Thymus (tissue), 11 donors: ENCODE data around the gene CACNA2D3. TPM values are rescaled to one million over a fixed set of nuclear protein-coding genes. Genes with fewer than 3 reads are reported as not detected.

Source experiments
- DNase-seq, 9 donors: peaks; one replicate each; pipeline ENCODE4 v3.0.0-alpha.2; 2013; ENCODE audit warnings: low spot score in 9 of 9, low read depth in 6 of 9, missing footprints in 1 of 9
- H3K27ac ChIP-seq, 2 donors: one replicate each; pipeline ENCODE4 v1.5.1; 2013; ENCODE audit warnings: control low read depth in 1 of 2, low read depth in 1 of 2, low read length in 1 of 2, mild to moderate bottlenecking in 1 of 2, moderate library complexity in 1 of 2
- H3K27me3 ChIP-seq, 2 donors: one replicate each; pipeline ENCODE4 v1.5.1; 2013; ENCODE audit warnings: low read length in 1 of 2; ENCODE audit not compliant: control insufficient read depth in 2 of 2, insufficient read depth in 1 of 2
- H3K36me3 ChIP-seq, 2 donors: one replicate each; pipeline ENCODE4 v1.5.1; 2013; ENCODE audit warnings: low read length in 1 of 2, mild to moderate bottlenecking in 1 of 2, moderate library complexity in 1 of 2; ENCODE audit not compliant: control insufficient read depth in 2 of 2, insufficient read depth in 2 of 2
- H3K4me1 ChIP-seq, 2 donors: one replicate each; pipeline ENCODE4 v1.5.1; 2013; ENCODE audit warnings: low read length in 2 of 2; ENCODE audit not compliant: control insufficient read depth in 2 of 2, insufficient read depth in 2 of 2
- H3K4me3 ChIP-seq, 2 donors: one replicate each; pipeline ENCODE4 v1.5.1; 2013; ENCODE audit warnings: low read length in 2 of 2, control low read depth in 1 of 2, mild to moderate bottlenecking in 1 of 2
- H3K9me3 ChIP-seq, 2 donors: one replicate each; pipeline ENCODE4 v1.5.1; 2013; ENCODE audit warnings: low read length in 1 of 2, mild to moderate bottlenecking in 1 of 2; ENCODE audit not compliant: control insufficient read depth in 2 of 2, insufficient read depth in 1 of 2
- WGBS: extraction: QIAGEN DNeasy Blood & Tissue Kit; methylation state at CpG from one replicate; pipeline ENCODE4 v1.1.7; 2013; 5-methylcytosine and 5-hydroxymethylcytosine counted together
- polyA plus RNA-seq: library from polyadenylated mRNA; stranded (reverse); fragments of 200-250 nt; gene quantifications from one replicate; pipeline ENCODE4 v1.2.3, GENCODE V29; 2013
- total RNA-seq: library from RNA; stranded (reverse); fragments of 120-200 nt; gene quantifications from one replicate; pipeline ENCODE4 v1.2.4, GENCODE V29; 2013
- donor health status: healthy.

Gene CACNA2D3
- total and polyA plus RNA-seq, 2 donors = 1.8 to 2.1 TPM

GRCh38 chr3:54259636-54260035 lies 137.3 kb downstream of the CACNA2D3 start:
- DNase-seq = no peak
- H3K4me3 ChIP-seq = no peak overlapping the region
- H3K4me1 ChIP-seq = no peaks in the 10 kb centered on the region
- no peak overlapping the region for H3K27ac ChIP-seq
- H3K36me3 ChIP-seq = no peaks in the 10 kb centered on the region
- no peaks in the 10 kb centered on the region for H3K27me3 ChIP-seq
- H3K9me3 ChIP-seq = no peaks in the 10 kb centered on the region
- WGBS = 84% methylated on average over 2 of the region's 2 CpGs

- DNase-seq = no peak
- H3K4me1 ChIP-seq = no peaks in the 10 kb centered on the region
- H3K9me3 ChIP-seq = no peaks in the 10 kb centered on the region
- H3K27ac ChIP-seq = no peak overlapping the region
- WGBS = 97% methylated on average over 3 of the region's 3 CpGs
- H3K4me3 ChIP-seq = no peak overlapping the region
- no peaks in the 10 kb centered on the region for H3K27me3 ChIP-seq
- H3K36me3 ChIP-seq = no peaks in the 10 kb centered on the region
Measured at GRCh38 chr3:54261141-54261540, 138.8 kb downstream of the CACNA2D3 start.

- no peak overlapping the region for H3K27ac ChIP-seq
- H3K27me3 ChIP-seq = no peaks in the 10 kb centered on the region
- no peak overlapping the region for H3K4me3 ChIP-seq
- DNase-seq = no peak
- H3K4me1 ChIP-seq = no peaks in the 10 kb centered on the region
- no peaks in the 10 kb centered on the region for H3K36me3 ChIP-seq
- H3K9me3 ChIP-seq = no peaks in the 10 kb centered on the region
- 19% methylated on average over 6 of the region's 6 CpGs for WGBS
Measured at GRCh38 chr3:54262541-54262940, 140.2 kb downstream of the CACNA2D3 start.

GRCh38 chr3:54262946-54263345 lies 140.6 kb downstream of the CACNA2D3 start:
- 16% methylated on average over 1 of the region's 1 CpG for WGBS
- H3K36me3 ChIP-seq = no peaks in the 10 kb centered on the region
- H3K4me3 ChIP-seq = no peak overlapping the region
- no peak for DNase-seq
- no peak overlapping the region for H3K27ac ChIP-seq
- no peaks in the 10 kb centered on the region for H3K4me1 ChIP-seq
- H3K27me3 ChIP-seq = no peaks in the 10 kb centered on the region
- H3K9me3 ChIP-seq = no peaks in the 10 kb centered on the region

GRCh38 chr3:54264050-54264449 lies 141.7 kb downstream of the CACNA2D3 start:
- WGBS = 35% methylated on average over 4 of the region's 4 CpGs

GRCh38 chr3:54270816-54271526 lies 148.6 kb downstream of the CACNA2D3 start:
- DNase-seq = no peak
- 53% methylated on average over 4 of the region's 4 CpGs for WGBS
- Histone ChIP-seq H3K4me3 (no peak overlapping the region), H3K27me3 (no peaks in the 10 kb centered on the region), H3K4me1 (no peaks in the 10 kb centered on the region), H3K9me3 (no peaks in the 10 kb centered on the region), H3K36me3 (no peaks in the 10 kb centered on the region), H3K27ac (no peak overlapping the region)

More at GRCh38 chr3:54264050-54264449, 141.7 kb downstream of the CACNA2D3 start:
- Histone ChIP-seq H3K27me3 (no peaks in the 10 kb centered on the region), H3K4me3 (no peak overlapping the region), H3K4me1 (no peaks in the 10 kb centered on the region), H3K36me3 (no peaks in the 10 kb centered on the region), H3K27ac (no peak overlapping the region), H3K9me3 (no peaks in the 10 kb centered on the region)
- no peak for DNase-seq

- 98% methylated on average over 1 of the region's 1 CpG for WGBS
- no peak overlapping the region for H3K4me3 ChIP-seq
- H3K27ac ChIP-seq = no peak overlapping the region
- H3K4me1 ChIP-seq = no peaks in the 10 kb centered on the region
- peaks cover 0 to 2% of the 10 kb centered on the region in 2 donors for H3K9me3 ChIP-seq
- H3K27me3 ChIP-seq = no peaks in the 10 kb centered on the region
- H3K36me3 ChIP-seq = no peaks in the 10 kb centered on the region
- DNase-seq = no peak
Measured at GRCh38 chr3:54273791-54274190, 151.4 kb downstream of the CACNA2D3 start.

- Histone ChIP-seq H3K4me1 (no peaks in the 10 kb centered on the region), H3K27ac (no peak overlapping the region), H3K27me3 (no peaks in the 10 kb centered on the region), H3K36me3 (no peaks in the 10 kb centered on the region), H3K4me3 (no peak overlapping the region), H3K9me3 (peaks cover 0 to 2% of the 10 kb centered on the region in 2 donors)
- 82% methylated on average over 4 of the region's 4 CpGs for WGBS
- no peak for DNase-seq
Measured at GRCh38 chr3:54274607-54275006, 152.3 kb downstream of the CACNA2D3 start.

- no peak for DNase-seq
- Histone ChIP-seq H3K9me3 (peaks cover 0 to 2% of the 10 kb centered on the region in 2 donors), H3K27me3 (no peaks in the 10 kb centered on the region), H3K4me3 (no peak overlapping the region), H3K27ac (no peak overlapping the region), H3K36me3 (no peaks in the 10 kb centered on the region), H3K4me1 (no peaks in the 10 kb centered on the region)
- WGBS = 96% methylated on average over 10 of the region's 10 CpGs
Measured at GRCh38 chr3:54279005-54279583, 156.7 kb downstream of the CACNA2D3 start.
